HG03442 (cell line): ENCODE data around the gene GUCA2B.

ENCODE experiments used
- ATAC-seq: cut with Tn5 transposase; IDR thresholded peaks from one replicate; pipeline ENCODE4 v1.9.1; 2021; ENCODE audit warnings: mild to moderate bottlenecking, moderate library complexity; ENCODE audit not compliant: unreplicated experiment

GUCA2B gene

GRCh38 chr1:42165511-42166210 lies 12.5 kb downstream of the GUCA2B start:
- no peak for ATAC-seq

DNA sequence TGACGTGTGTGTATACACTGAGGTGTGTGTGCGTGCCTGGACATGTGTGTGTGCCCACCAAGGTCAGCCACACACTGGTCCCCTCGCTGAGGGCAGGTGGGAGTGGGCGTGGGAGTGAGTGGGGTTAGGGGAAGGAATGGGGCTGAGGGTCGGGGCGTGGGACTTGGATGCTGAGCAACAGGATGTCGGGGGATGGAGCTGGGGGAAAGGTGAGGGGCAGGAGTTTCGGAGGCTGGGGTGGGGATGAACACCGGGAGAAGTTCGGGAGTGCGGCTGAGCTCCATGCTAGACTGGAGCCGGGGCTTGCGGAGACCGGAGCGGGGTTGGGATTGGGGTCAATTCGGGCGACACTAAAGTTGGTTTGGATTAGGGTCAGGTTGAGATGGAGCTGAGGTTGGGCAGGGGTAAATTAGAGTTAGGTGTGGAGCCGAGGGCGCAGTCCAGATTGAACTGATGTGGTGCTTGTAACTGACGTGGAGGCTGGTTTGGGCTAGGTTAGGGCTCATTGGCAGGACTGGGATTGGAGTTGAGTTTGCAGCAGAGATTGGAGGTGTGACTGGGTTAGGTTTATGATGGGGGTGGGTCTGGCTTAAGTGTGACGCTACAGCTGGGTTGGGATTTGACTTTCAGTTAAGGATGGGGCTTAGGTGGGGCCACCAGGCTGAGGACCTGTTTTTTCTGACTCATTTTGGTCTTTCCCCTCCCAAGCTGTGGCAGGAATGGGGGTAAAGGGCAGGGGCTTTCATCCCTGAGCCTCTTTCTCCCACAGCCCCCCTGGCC lies 14.6 kb downstream of the GUCA2B start:
- no peak for ATAC-seq

- ATAC-seq, result no peak
These were observed 15.1 kb downstream of the GUCA2B start for GRCh38 chr1:42168391-42168670.

DNA sequence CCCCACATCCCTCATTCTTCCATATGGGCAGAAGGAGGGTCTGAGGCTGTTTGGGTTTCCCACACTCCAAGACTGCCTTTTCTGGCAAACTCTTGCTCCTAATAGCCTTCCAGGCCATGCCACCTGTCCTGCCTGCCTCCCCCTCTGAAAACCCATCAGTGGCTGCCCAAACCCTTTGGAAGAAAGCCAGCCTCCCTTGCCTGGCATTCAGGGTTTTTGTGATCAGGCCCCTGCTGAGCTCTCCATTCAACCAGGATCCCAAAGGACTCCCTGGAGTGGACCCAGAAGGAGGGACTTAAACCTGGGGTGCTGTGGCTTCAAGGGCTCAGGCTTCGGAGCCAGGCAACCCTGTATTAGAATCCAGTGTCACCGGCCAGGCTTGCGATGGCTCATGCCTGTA lies 15.6 kb downstream of the GUCA2B start:
- no peak for ATAC-seq

GRCh38 chr1:42170779-42171621 lies 17.8 kb downstream of the GUCA2B start:
- no peak for ATAC-seq

DNA sequence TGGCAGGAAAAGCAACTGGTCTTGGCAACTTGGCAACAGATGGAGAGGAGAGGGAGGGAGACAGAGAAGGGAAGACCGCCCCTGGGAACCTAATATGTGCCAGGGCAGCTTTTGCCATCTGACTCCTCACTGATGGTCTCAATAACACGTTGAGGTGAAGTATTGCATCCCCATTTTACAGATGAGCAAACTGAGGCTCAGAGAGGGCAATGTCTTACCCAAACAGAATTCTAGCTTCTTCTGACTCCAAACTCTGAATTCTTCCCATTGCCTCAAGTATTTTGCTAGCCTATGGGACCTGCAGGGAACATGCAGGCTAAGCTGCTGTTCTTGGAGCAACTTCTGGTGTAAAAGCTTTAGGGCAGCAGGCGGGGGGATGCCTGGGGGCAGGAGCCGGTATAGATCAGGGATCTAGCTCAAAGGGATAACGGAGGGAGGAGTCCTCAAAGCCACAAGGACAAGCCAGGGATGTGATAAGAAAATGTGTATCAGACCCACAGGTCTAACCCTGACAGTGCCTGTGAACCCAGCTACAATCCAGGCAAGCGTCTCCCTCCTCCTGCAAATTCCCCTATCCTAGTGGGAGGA lies 18.6 kb downstream of the GUCA2B start:
- ATAC-seq, result no peak

DNA sequence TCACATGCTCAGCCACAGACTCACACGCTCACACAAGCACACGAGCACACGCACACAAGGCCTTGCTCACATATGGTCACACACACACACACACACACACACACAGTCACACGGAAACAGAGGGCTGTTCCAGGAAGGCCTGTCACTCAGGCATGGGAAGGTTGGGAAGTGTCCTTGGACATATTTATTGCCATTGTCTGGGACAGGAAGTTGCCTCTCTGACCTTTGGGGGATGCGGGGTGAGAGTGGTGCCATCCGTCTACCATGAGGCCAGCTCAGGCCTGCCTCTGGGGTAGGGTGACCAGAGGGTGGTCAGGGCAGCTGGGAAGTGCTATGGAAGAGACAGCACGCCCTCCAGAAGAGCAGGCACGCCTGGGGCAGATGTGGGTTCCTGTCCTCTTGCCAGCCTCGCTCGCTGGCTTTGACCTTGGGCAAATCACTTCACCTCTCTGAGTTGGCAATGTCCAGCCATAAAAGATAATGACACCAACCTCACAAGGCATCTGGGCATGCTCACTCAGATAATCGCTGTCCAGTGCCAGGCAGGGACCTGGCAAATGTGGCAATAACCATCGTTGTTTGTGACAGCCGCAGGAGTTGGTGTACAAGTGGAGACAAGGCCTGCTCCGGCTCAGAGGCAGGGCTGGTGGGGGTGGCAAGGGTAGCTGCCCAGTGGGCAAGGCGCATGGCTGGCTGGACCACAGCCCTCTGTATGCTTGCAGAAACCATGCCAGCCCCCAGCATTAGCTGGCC lies 19.3 kb downstream of the GUCA2B start:
- no peak for ATAC-seq

- ATAC-seq, result no peak
These were observed 20.1 kb downstream of the GUCA2B start for GRCh38 chr1:42173155-42173933.

DNA sequence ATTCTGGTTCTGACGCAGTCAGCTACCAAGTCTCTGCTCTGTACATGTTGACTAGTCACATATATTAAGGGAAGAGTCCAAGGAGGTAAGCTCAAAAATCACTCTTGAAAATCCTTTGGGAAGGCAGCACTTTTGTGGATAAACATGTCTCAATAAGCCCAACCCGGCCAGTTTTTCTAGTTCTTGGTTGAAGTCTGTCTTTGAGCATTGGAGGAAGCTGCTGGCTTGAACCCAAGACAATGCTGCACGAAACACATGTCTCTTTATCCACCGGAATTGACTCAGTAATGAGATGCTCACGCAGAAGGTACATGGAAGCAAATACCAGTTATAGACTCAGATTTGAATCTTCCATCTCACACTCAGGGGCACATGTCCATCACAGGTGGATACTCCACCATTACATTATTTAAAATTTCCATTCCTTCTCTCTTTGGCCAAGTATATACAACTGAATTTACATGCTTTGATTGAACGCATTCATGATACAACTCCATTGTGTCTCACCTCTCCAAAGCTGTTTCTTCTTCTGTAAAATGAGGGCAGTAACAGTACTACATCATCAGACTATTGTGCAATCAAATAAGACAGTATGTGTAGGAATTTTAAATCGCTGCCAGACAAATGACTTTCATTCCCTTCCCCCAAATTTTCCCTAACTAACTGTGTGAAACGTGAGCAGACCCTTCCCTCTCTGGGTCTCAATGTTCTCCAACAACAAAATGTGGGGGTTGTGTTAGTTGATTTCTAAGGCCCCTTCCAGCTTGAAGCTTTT lies 20.9 kb downstream of the GUCA2B start:
- no peak for ATAC-seq

GRCh38 chr1:42175314-42176054 lies 22.3 kb downstream of the GUCA2B start:
- no peak for ATAC-seq

DNA sequence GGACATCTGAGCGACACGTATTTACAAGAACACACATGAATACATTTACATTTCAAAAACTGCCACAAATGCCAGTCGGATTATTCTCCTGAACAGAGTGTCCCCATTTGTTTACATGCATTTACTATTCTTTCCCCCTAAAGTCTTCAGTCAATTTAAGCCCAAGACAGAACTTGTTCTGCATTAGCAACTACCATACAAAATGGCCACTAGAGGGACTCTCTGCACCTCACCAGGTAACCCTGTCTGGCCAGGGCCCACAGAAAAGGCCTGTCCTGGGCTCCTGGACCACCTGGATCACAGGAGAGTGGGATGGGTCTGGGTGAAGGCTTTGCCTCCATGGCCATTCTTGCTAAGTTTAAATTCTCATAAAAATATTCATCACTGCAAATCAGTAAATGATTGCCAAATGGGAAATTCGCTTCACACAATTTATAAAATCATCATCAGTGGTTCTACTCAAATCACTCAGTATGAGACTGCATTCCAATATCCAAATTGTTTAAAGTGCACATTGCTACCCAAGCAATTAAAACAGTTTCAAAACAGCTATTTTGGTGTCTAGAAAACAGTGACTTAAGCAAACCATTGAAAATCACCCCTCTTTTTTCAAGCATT lies 23.8 kb downstream of the GUCA2B start:
- no peak for ATAC-seq

GRCh38 chr1:42177541-42177981 lies 24.4 kb downstream of the GUCA2B start:
- no peak for ATAC-seq

DNA sequence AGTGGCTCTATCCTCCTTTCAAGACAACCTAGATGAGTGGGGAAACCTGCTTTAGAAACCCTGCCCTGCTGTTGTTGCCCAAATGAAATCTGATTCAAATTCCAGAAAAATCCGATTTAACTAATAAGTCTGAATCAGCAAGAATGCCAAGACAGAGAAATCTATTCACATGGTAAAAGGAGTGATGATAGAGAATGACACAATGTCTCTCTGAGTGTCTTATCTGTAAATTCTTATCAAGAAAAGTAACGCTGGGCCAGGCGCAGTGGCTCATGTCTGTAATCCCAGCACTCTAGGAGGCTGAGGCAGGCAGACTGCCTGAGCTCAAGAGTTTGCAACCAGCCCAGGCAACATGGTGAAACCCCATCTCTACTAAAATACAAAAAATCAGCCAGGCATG lies 25.0 kb downstream of the GUCA2B start:
- no peak for ATAC-seq

- ATAC-seq, result no peak
These were observed 26.1 kb downstream of the GUCA2B start for GRCh38 chr1:42179275-42179674.

- no peak for ATAC-seq
These were observed 26.7 kb downstream of the GUCA2B start for GRCh38 chr1:42179900-42180329.

DNA sequence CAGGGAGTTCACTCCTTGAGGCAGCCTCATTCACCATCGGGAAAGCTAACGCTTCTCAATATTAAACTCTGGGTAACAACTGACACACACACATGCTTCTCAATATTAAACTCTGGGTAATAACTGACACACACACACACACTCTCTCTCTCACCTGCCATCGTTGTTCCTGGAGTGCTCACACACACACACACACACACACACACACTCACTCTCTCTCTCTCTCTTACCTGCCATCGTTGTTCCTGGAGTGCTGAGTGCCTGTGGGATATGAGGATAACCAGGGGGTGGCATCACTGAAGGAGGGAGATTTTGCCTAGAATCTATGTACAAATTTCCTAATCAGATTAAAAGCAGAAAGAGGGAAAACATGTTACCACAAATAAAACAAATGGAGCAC lies 28.5 kb downstream of the GUCA2B start:
- ATAC-seq, result no peak

DNA sequence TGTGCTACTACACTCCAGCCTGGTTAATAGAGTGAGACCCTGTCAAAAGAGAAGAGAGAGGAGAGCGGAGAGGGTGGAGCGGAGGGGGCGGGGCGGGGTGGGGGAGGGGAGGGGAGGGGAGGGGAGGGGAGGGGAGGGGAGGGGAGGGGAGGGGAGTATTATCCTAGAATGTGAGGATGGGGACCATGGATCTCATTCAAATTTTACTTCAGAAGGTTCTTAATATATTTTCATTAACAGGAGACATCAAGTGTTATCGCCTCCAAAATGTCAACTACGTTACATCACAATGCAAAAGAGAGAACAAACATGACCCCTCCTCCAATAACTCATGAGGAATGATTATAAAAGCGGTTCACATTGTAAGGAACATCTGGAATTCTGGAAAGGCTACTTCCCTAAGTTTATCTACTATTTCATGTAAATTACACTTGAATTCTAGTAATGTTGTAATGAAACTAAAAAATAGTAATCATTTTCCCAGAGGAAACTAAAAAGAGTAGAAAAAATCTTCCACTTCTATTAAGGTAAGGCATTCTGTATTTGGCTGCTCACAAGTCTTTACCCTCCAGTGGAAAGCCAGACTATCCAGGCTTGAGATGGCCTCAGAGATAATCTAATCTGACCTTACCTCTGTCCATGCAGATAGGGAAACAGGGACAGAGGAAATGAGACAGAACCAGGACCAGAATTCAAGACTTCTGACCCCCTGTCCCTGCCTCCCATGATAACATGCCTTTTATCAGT lies 30.2 kb downstream of the GUCA2B start:
- no peak for ATAC-seq
